GM10248 (cell line): ENCODE measurements around the gene EIF5A.

Source experiments
- CTCF ChIA-PET: fragments of 300-600 bp; sonication (Branson Sonifier 250); formaldehyde crosslinking; extraction: SDS; loops from one replicate; lab custom pipeline; 2021; ENCODE audit warnings: antibody characterized with exemption; lab: Yijun Ruan, JAX
- POLR2A ChIA-PET: fragments of 350-650 bp; sonication (Branson Sonifier 250); formaldehyde crosslinking; extraction: SDS; loops from one replicate; lab custom pipeline; 2020; ENCODE audit warnings: antibody characterized with exemption; lab: Yijun Ruan, JAX
- DNase-seq: peaks from one replicate; pipeline ENCODE4 v3.0.0; 2012; ENCODE audit errors: extremely low spot score
- TF ChIP-seq, protein P1 (sequence below): IDR thresholded peaks from 2 replicates; pipeline ENCODE4 v1.5.1; 2012; ENCODE audit warnings: mild to moderate bottlenecking, low read depth; ENCODE audit errors: extremely low read depth, missing control alignments, control extremely low read depth

The EIF5A gene

DNA sequence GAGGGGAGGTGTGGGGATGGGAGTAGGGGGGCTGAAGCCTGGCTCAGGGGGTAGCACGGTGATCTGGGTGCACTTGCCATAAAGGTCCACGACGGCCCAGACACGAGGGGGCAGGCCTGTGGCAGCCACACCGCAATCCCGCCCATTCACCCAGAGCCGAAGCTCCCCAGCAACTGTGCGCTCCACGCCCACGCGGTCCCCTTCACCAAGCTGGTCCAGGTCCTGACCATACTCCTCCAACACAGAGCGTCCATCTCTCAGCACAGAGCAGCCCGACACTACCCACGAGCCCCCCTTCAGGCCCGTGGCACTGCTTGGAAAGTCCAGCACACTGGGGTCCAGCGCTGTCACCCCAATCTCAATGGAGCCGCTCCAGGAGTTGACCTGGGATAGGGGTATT is 20.1 kb downstream of the EIF5A start:
- POLR2A ChIA-PET = no interaction called here
- no peak for DNase-seq
- TF ChIP-seq, protein P1, sequence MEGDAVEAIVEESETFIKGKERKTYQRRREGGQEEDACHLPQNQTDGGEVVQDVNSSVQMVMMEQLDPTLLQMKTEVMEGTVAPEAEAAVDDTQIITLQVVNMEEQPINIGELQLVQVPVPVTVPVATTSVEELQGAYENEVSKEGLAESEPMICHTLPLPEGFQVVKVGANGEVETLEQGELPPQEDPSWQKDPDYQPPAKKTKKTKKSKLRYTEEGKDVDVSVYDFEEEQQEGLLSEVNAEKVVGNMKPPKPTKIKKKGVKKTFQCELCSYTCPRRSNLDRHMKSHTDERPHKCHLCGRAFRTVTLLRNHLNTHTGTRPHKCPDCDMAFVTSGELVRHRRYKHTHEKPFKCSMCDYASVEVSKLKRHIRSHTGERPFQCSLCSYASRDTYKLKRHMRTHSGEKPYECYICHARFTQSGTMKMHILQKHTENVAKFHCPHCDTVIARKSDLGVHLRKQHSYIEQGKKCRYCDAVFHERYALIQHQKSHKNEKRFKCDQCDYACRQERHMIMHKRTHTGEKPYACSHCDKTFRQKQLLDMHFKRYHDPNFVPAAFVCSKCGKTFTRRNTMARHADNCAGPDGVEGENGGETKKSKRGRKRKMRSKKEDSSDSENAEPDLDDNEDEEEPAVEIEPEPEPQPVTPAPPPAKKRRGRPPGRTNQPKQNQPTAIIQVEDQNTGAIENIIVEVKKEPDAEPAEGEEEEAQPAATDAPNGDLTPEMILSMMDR = no peak
- CTCF ChIA-PET = interaction anchor here (1.1 to 2.4 kb wide), 5 partner anchors 9 to 233 kb away, joined by 3 to 16 read pairs (median 4); partner anchors contain the start of gene ACAP1

DNA sequence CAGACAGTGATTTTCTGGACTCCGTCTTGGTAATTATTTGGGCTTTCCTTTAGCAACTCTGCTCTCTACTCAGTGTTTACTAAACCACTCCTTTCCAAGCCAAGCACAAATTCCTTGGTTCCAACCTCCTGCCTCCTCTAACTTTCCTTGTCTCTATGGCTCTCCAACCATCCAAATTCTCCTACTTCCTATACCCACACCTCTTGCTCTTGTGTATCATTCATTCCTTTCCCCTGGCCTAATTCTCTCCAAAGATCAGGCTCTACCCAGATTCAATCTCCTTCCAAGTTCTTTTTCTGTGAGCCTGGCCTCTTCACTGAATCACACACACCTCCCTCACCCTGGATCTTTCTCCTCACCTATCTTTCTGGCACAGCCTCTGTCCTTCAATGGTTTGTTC is 20.6 kb downstream of the EIF5A start:
- no peak for DNase-seq
- TF ChIP-seq, protein P1 = no peak
- POLR2A ChIA-PET = no interaction called here
- CTCF ChIA-PET = interaction anchor here (0.6 to 2.4 kb wide), 4 partner anchors 8 to 233 kb away, joined by 3 to 16 read pairs (median 8); partner anchors contain the start of gene ACAP1

DNA sequence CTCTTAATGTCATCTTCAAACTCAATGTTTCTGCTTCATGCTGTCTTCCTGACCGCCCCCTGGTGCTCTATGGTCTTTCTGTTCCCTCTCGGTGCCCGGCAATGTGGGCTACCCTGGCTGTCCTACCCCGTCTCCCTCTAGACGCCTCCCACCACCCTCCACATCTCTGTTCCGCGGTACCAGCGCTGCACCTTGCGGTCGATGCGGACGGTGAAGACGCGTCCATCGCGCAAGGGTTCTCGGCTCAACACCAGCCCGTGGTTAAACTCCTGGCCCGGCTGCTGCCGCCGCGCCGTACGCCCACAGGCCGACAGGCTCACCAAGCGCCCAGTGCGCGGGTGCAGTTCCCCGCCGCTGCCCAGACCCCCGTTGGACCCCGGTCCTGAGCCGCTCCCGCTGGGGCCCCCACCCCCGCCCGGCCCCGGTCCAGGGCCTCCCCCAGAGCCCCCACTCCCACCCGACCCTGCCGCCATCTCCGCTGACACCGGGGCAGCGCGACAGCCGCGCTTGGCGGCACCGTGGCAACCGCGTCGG is 21.5 kb downstream of the EIF5A start, which contains the start of gene NEURL4:
Gene NEURL4, minus strand, starts transcription at position 496 of the 534 bp plus-strand sequence. Its CDS starts 23 bp downstream, at position 473.
- DNase-seq = no peak
- TF ChIP-seq, protein P1 = no peak
- CTCF ChIA-PET = interaction anchor here (0.6 to 3.7 kb wide), 8 partner anchors 9 to 358 kb away, joined by 3 to 15 read pairs (median 6); partner anchors contain the start of genes GPS2 and TP53
- POLR2A ChIA-PET = interaction anchor here (0.6 to 1.7 kb wide), 5 partner anchors 13 to 67 kb away, joined by 3 to 6 read pairs (median 4); partner anchors contain the start of gene GPS2

DNA sequence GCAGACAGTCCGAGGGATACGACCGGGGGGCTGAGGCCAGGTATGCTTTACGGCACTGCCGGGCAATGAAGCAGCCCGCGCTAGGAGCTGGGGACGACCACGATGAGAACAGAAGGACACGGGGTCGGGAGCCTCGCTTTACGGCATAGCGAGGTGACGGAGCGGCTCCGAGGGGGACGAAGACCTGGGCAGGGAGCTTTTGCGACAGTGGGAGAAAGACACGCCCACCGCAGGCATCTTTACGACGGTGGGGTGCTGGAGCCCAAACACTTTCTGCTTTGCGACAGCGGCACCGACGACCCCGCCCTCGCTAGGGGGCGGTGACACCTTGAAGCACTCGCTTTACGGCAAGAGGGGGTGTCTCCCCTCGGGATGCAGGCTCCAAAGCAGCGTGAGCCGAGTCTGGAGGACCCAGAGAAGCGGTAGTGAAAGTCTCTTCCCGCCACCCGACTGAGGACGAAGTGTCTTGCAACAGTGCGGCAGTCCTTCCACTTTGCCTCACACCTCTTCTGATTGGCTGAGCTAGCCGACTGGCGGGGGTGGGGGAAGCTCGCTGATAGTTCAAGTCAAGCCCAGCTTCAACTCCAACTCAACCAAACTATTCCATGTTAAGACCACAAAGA is 22.1 kb downstream of the EIF5A start:
- POLR2A ChIA-PET = interaction anchor here (0.5 to 1.7 kb wide), 11 partner anchors 9 to 321 kb away, joined by 3 to 6 read pairs (median 4); partner anchors contain the start of genes CD68, GPS2 and POLR2A
- CTCF ChIA-PET = interaction anchor here (0.8 to 3.7 kb wide), 13 partner anchors 9 to 358 kb away, joined by 3 to 15 read pairs (median 4); partner anchors contain the start of genes GPS2, TMEM256 and TP53
- TF ChIP-seq, protein P1 = no peak
- peak; percentile 95 for DNase-seq

DNA sequence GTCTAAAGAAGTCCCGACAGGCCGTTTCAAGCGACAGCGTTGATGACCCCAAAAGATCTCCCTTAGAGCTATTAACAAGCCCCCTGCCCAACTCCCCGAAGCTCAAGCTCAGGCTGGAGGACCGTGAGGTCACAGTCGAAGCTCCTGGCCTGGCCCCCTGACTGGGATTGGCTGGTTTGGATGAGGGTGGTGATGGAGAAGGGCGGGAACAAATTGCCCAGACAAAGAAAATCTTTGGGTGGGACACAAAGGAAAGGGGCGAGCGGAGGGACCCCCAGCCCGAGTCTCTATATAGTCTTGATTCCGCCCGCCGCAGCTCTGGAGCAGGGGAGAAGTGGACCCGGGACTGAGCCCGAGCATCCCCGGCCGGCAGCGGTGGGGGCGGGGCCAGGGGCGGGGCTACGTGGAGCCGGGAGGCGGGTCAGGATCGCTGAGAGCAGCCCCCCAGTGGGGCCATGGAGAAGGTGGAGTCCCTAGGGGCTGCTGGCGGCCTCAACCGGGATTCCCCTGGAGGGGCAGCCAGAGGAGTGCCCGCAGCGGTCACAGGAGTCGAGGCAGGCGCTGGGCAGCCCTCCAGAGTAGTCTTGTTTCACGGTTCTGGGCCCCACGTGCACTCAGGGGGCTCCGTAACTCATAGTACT is 22.7 kb downstream of the EIF5A start:
- CTCF ChIA-PET = interaction anchor here (0.8 to 3.7 kb wide), 14 partner anchors 10 to 357 kb away, joined by 3 to 15 read pairs (median 4); partner anchors contain the start of genes GPS2, TMEM256 and TP53
- DNase-seq = peak; percentile 88
- TF ChIP-seq, protein P1 = no peak

DNA sequence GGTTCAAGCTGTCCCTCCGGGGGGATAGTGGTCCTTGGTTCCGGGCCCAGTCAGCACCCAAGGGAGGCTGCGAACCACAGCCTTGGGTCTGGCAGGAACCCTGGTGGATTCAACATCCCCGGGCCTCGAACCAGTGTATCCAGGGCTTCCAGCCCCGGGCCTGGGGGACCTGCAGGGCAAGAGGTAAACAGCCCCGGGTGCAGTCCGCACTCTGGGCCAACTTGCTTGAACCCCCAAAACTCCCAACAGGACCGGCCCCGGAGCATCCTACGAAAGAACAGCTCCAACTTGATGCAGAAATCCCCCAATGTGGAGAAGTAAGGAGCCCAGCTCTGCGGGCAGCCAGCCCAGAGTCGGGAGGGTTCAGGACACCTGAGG is 23.2 kb downstream of the EIF5A start:
- TF ChIP-seq, protein P1 = no peak
- DNase-seq = no peak
- POLR2A ChIA-PET = interaction anchor here (1.7 kb wide), 1 partner anchor 15 kb away, joined by 6 read pairs; the partner anchor contains the start of gene GPS2
- CTCF ChIA-PET = interaction anchor here (1.1 to 3.7 kb wide), 4 partner anchors 13 to 230 kb away, joined by 3 to 15 read pairs (median 10); no protein-coding TSS in a partner anchor

More for the DNA sequence above, 22.7 kb downstream of the EIF5A start:
- POLR2A ChIA-PET = interaction anchor here (0.6 to 1.7 kb wide), 9 partner anchors 10 to 250 kb away, joined by 3 to 8 read pairs (median 4); partner anchors contain the start of genes CD68, GPS2 and POLR2A
